H4 (cell line): ENCODE results near the gene IFNG. TPM values are rescaled to one million over a fixed set of nuclear protein-coding genes. Genes with fewer than 3 reads are reported as not detected.
A peak's percentile ranks its signal among the peaks of the same experiment; 100 is the strongest.

Source experiments
- DNase-seq: peaks from one replicate; pipeline ENCODE4 v3.0.0-alpha.2; 2015; ENCODE audit warnings: low spot score
- total RNA-seq: library from RNA; depleted of rRNA; stranded (reverse); fragments of >200 nt; shearing (Covaris generic); gene quantifications from 2 replicates; pipeline ENCODE4 v1.2.3, GENCODE V29; 2014

Gene IFNG
- total RNA-seq, 1 experiment from 2014 or later = not detected

- DNase-seq = no peak
These were observed 6.8 kb upstream of the IFNG start for GRCh38 chr12:68166317-68166831.

GRCh38 chr12:68163560-68164081, 4.1 kb upstream of the IFNG start:
- DNase-seq = no peak

GRCh38 chr12:68162374-68162773, 2.8 kb upstream of the IFNG start:
- DNase-seq = no peak

- no peak for DNase-seq
These were observed 1.1 kb downstream of the IFNG start for GRCh38 chr12:68158432-68158831.

GRCh38 chr12:68157380-68157779, 2.2 kb downstream of the IFNG start:
- DNase-seq = no peak

GRCh38 chr12:68156636-68157035, 2.9 kb downstream of the IFNG start:
- no peak for DNase-seq

- no peak for DNase-seq
These were observed 4.8 kb downstream of the IFNG start for GRCh38 chr12:68154779-68155178.

GRCh38 chr12:68148261-68148951, 11.1 kb downstream of the IFNG start:
- no peak for DNase-seq

GRCh38 chr12:68140556-68140955, 19.0 kb downstream of the IFNG start:
- DNase-seq = no peak

- DNase-seq = no peak
These were observed 19.6 kb downstream of the IFNG start for GRCh38 chr12:68139941-68140340.

GRCh38 chr12:68139001-68139400, 20.5 kb downstream of the IFNG start:
- no peak for DNase-seq

GRCh38 chr12:68138480-68138879, 21.1 kb downstream of the IFNG start:
- DNase-seq = no peak

GRCh38 chr12:68137335-68137830, 22.2 kb downstream of the IFNG start:
- DNase-seq = no peak

- DNase-seq = no peak
These were observed 24.0 kb downstream of the IFNG start for GRCh38 chr12:68135520-68135919.

- DNase-seq = no peak
These were observed 27.6 kb downstream of the IFNG start for GRCh38 chr12:68131867-68132414.

- no peak for DNase-seq
These were observed 29.6 kb downstream of the IFNG start for GRCh38 chr12:68129979-68130378.

- DNase-seq = no peak
These were observed 37.2 kb downstream of the IFNG start for GRCh38 chr12:68122236-68122920.

- DNase-seq = no peak
These were observed 38.4 kb downstream of the IFNG start for GRCh38 chr12:68121143-68121542.

GRCh38 chr12:68119724-68120211, 39.8 kb downstream of the IFNG start:
- DNase-seq = peak; percentile 23

- no peak for DNase-seq
These were observed 40.3 kb downstream of the IFNG start for GRCh38 chr12:68119250-68119649.

GRCh38 chr12:68118096-68118755, 41.3 kb downstream of the IFNG start:
- DNase-seq = no peak

GRCh38 chr12:68117661-68118060, 41.9 kb downstream of the IFNG start:
- no peak for DNase-seq
